SHP77 treated with DMSO at 0.1 percent for 48 hours (cell line): ENCODE data around the gene BRMS1.
"Not testable (repeated sequence)": the region's sequence is repeated elsewhere in the genome, so short reads cannot be mapped to it uniquely, and the experiment has no call there.

Source experiments
- DNase-seq: peaks from one replicate; lab custom pipeline; 2025; lab: John Stamatoyannopoulos, UW

BRMS1 gene

GRCh38 chr11:66344550-66345315 lies at the start of gene BRMS1:
BRMS1 (minus strand) TSS chr11:66345104; CDS start chr11:66342234, 2,870 bp downstream.
- DNase-seq = peak; percentile 95

GRCh38 chr11:66393954-66394353 lies 49.0 kb upstream of the BRMS1 start:
- DNase-seq = no peak

GRCh38 chr11:66391322-66391721 lies 46.4 kb upstream of the BRMS1 start:
- DNase-seq = no peak

- DNase-seq = peak; percentile 76
Observed at GRCh38 chr11:66388780-66389386, 44.0 kb upstream of the BRMS1 start.

GRCh38 chr11:66386171-66387069 lies 41.5 kb upstream of the BRMS1 start:
- peak; percentile 86 for DNase-seq

- not testable (repeated sequence) for DNase-seq
Observed at GRCh38 chr11:66384316-66384715, 39.4 kb upstream of the BRMS1 start.

GRCh38 chr11:66380264-66380663 lies 35.4 kb upstream of the BRMS1 start:
- DNase-seq = not testable (repeated sequence)

GRCh38 chr11:66373690-66374287 lies 28.9 kb upstream of the BRMS1 start:
- DNase-seq = not testable (repeated sequence)

GRCh38 chr11:66373265-66373664 lies 28.4 kb upstream of the BRMS1 start:
- DNase-seq = no peak

GRCh38 chr11:66371627-66372415 lies 26.9 kb upstream of the BRMS1 start, which contains the start of gene SLC29A2:
SLC29A2 (minus strand) TSS chr11:66371760; CDS start chr11:66371591, 169 bp downstream.
- peak; percentile 81 for DNase-seq

- DNase-seq = no peak
Observed at GRCh38 chr11:66369073-66369894, 24.4 kb upstream of the BRMS1 start.

- no peak for DNase-seq
Observed at GRCh38 chr11:66368484-66368883, 23.6 kb upstream of the BRMS1 start.

GRCh38 chr11:66367561-66368312 lies 22.8 kb upstream of the BRMS1 start:
- DNase-seq = no peak

GRCh38 chr11:66366844-66367477 lies 22.1 kb upstream of the BRMS1 start:
- no peak for DNase-seq

- DNase-seq = no peak
Observed at GRCh38 chr11:66365711-66366619, 21.1 kb upstream of the BRMS1 start.

- no peak for DNase-seq
Observed at GRCh38 chr11:66365166-66365565, 20.3 kb upstream of the BRMS1 start.

GRCh38 chr11:66363805-66364535 lies 19.1 kb upstream of the BRMS1 start:
- DNase-seq = no peak
